Thymus (tissue), 14 donors: ENCODE measurements around the gene TCF7L1. TPM values are rescaled to one million over a fixed set of nuclear protein-coding genes. Genes with fewer than 3 reads are reported as not detected.

Source experiments
- DNase-seq, 9 donors: peaks; one replicate each; pipeline ENCODE4 v3.0.0-alpha.2; 2013; ENCODE audit warnings: low spot score in 9 of 9, low read depth in 6 of 9, missing footprints in 1 of 9
- H3K27ac ChIP-seq, 2 donors: one replicate each; pipeline ENCODE4 v1.5.1; 2013; ENCODE audit warnings: control low read depth in 1 of 2, low read depth in 1 of 2, low read length in 1 of 2, mild to moderate bottlenecking in 1 of 2, moderate library complexity in 1 of 2
- H3K27me3 ChIP-seq, 2 donors: one replicate each; pipeline ENCODE4 v1.5.1; 2013; ENCODE audit warnings: low read length in 1 of 2; ENCODE audit not compliant: control insufficient read depth in 2 of 2, insufficient read depth in 1 of 2
- H3K36me3 ChIP-seq, 2 donors: one replicate each; pipeline ENCODE4 v1.5.1; 2013; ENCODE audit warnings: low read length in 1 of 2, mild to moderate bottlenecking in 1 of 2, moderate library complexity in 1 of 2; ENCODE audit not compliant: control insufficient read depth in 2 of 2, insufficient read depth in 2 of 2
- H3K4me1 ChIP-seq, 2 donors: one replicate each; pipeline ENCODE4 v1.5.1; 2013; ENCODE audit warnings: low read length in 2 of 2; ENCODE audit not compliant: control insufficient read depth in 2 of 2, insufficient read depth in 2 of 2
- H3K4me3 ChIP-seq, 2 donors: one replicate each; pipeline ENCODE4 v1.5.1; 2013; ENCODE audit warnings: low read length in 2 of 2, control low read depth in 1 of 2, mild to moderate bottlenecking in 1 of 2
- H3K9me3 ChIP-seq, 2 donors: one replicate each; pipeline ENCODE4 v1.5.1; 2013; ENCODE audit warnings: low read length in 1 of 2, mild to moderate bottlenecking in 1 of 2; ENCODE audit not compliant: control insufficient read depth in 2 of 2, insufficient read depth in 1 of 2
- WGBS: extraction: QIAGEN DNeasy Blood & Tissue Kit; methylation state at CpG from one replicate; pipeline ENCODE4 v1.1.7; 2013; 5-methylcytosine and 5-hydroxymethylcytosine counted together
- long read RNA-seq, 10 donors: transcript quantifications; one replicate each; lab custom pipeline, GENCODE V29; 2026
- polyA plus RNA-seq: library from polyadenylated mRNA; stranded (reverse); fragments of 200-250 nt; gene quantifications from one replicate; pipeline ENCODE4 v1.2.3, GENCODE V29; 2013
- total RNA-seq: library from RNA; stranded (reverse); fragments of 120-200 nt; gene quantifications from one replicate; pipeline ENCODE4 v1.2.4, GENCODE V29; 2013
- donor health status: healthy.

TCF7L1 gene, protein sequence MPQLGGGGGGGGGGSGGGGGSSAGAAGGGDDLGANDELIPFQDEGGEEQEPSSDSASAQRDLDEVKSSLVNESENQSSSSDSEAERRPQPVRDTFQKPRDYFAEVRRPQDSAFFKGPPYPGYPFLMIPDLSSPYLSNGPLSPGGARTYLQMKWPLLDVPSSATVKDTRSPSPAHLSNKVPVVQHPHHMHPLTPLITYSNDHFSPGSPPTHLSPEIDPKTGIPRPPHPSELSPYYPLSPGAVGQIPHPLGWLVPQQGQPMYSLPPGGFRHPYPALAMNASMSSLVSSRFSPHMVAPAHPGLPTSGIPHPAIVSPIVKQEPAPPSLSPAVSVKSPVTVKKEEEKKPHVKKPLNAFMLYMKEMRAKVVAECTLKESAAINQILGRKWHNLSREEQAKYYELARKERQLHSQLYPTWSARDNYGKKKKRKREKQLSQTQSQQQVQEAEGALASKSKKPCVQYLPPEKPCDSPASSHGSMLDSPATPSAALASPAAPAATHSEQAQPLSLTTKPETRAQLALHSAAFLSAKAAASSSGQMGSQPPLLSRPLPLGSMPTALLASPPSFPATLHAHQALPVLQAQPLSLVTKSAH
- total RNA-seq (0.90 TPM), polyA plus RNA-seq (6.6 TPM)
- long read RNA-seq, donor 1, partial matches to known transcripts = 0 of 1 reads
- long read RNA-seq, donor 1, other reads (novel, unspliced or antisense) = 0 of 1 reads
- long read RNA-seq, donor 2, partial matches to known transcripts = 5 of 9 reads
- long read RNA-seq, donor 2, other reads (novel, unspliced or antisense) = 0 of 9 reads
- long read RNA-seq, donor 3, partial matches to known transcripts = 8 of 10 reads
- long read RNA-seq, donor 3, other reads (novel, unspliced or antisense) = 0 of 10 reads
- long read RNA-seq, donor 4, partial matches to known transcripts = 0 of 1 reads
- long read RNA-seq, donor 4, other reads (novel, unspliced or antisense) = 0 of 1 reads
- long read RNA-seq, donor 5 = 0 reads
- long read RNA-seq, donor 6, transcript TCF7L1-201 (12 exons, 2,968 nt) = major isoform, 5 of 5 reads
- long read RNA-seq, donor 6, partial matches to known transcripts = 0 of 5 reads
- long read RNA-seq, donor 6, other reads (novel, unspliced or antisense) = 0 of 5 reads
- long read RNA-seq, donor 7 = 0 reads
- long read RNA-seq, donor 8, partial matches to known transcripts = 0 of 1 reads
- long read RNA-seq, donor 8, other reads (novel, unspliced or antisense) = 0 of 1 reads
- long read RNA-seq, donor 9, partial matches to known transcripts = 7 of 9 reads
- long read RNA-seq, donor 9, other reads (novel, unspliced or antisense) = 0 of 9 reads
- long read RNA-seq, donor 10, partial matches to known transcripts = 6 of 7 reads
- long read RNA-seq, donor 10, other reads (novel, unspliced or antisense) = 0 of 7 reads

DNA sequence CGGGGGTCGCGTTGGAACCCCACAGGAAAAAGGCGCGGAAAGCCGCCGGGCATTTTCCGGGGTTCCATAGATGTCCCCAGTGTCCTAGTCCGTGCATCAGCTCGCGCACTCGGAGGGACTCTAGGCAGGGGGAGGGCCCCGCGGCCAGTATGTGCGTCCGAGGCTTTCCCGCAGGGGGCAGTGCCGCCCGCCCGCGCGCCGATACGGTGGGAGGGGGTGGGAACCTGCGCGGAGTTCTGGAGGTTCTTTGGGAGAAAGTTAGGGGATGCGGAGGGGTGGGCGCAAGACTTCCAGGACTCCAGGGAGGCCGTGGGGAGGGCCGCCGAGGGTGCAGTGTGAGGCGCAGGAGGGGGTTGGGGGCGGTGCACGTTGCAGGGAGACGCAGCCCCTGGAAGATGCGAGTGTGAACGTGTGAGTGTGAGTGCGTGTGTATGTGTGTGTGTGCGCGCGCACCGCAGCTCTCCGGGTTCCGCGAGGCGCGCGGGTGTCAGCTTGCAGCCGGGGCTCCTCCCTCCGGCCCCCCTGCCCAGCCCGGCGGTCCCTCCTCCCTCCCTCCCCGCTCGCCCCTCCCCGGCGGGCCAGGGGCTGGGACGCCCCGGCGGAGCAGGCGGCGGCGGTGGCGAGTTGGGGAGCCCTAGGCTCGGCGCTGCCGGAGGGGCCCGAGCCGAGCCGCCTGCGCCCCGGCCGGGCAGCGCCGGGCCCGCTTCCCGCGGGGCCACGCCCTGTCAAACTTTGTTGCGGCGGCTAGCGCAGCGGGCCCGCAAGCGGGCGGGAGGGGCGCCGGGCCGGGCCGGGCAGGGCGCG, at the start of gene TCF7L1:
Gene TCF7L1, plus strand, starts transcription at position 559 of the 804 bp plus-strand sequence. CDS start 293 bp downstream, outside the sequence.
- peak in 4 of 9 donors; percentile 12 to 40 (median 32) for DNase-seq
- H3K4me3 ChIP-seq = peak within 1 kb of the TSS; percentile 34 to 54
- peaks cover 2% of the 10 kb centered on the region in 2 donors for H3K4me1 ChIP-seq
- peak within 1 kb of the TSS in 1 of 2 donors; percentile 65 for H3K27ac ChIP-seq
- peaks cover 52 to 75% of the 10 kb centered on the region in 2 donors for H3K27me3 ChIP-seq
- 1% methylated on average over 91 of the region's 91 CpGs for WGBS
- no peaks in the 10 kb centered on the region for H3K9me3 ChIP-seq
- H3K36me3 ChIP-seq = no peaks in the 10 kb centered on the region

DNA sequence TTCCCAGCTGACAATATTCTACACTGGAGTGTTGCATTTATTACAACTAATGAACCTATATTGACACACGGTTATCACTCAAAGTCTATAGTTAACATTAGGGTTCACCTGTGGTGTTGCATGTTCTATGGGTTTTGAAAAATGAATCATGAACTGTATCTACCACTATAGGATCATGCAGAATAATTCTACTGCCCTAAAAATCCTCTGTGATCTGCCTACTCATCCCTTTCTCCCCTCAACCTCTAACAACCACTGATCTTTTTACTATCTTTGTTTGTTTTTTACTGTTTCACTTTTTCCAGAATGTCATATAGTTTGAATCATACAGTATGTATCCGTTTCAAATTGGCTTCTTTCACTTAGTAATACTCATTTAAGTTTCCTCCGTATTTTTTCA, 47.6 kb upstream of the TCF7L1 start:
- no peak for DNase-seq
- Histone ChIP-seq H3K36me3 (no peaks in the 10 kb centered on the region), H3K4me3 (no peak overlapping the region), H3K9me3 (no peaks in the 10 kb centered on the region), H3K27ac (no peak overlapping the region), H3K4me1 (no peaks in the 10 kb centered on the region), H3K27me3 (peaks cover 0 to 7% of the 10 kb centered on the region in 2 donors)
- WGBS = 93% methylated on average over 3 of the region's 3 CpGs

DNA sequence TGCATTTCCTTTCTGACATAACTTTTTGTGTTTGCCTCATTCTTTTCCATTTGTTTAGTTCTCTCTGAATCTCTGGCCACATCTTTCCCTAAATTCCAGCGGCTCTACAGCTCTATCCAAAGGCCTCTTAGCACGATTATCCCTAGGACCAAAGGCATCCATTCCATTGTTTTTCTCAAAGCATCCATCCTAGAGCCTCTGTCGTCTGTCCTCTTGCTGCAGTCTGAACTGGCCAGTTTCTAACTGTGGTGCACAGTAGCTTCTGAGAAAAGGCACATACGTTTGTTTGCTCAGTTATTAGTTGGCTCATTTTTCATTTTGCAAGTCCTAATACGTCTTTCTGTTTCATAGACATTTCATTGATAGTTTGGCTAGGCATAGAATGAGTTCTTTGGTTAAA, 45.7 kb upstream of the TCF7L1 start:
- no peak for DNase-seq
- WGBS = 90% methylated on average over 5 of the region's 5 CpGs
- H3K27me3 ChIP-seq = peaks cover 0 to 7% of the 10 kb centered on the region in 2 donors
- H3K9me3 ChIP-seq = no peaks in the 10 kb centered on the region
- H3K4me1 ChIP-seq = no peaks in the 10 kb centered on the region
- no peak overlapping the region for H3K4me3 ChIP-seq
- no peak overlapping the region for H3K27ac ChIP-seq
- H3K36me3 ChIP-seq = no peaks in the 10 kb centered on the region

DNA sequence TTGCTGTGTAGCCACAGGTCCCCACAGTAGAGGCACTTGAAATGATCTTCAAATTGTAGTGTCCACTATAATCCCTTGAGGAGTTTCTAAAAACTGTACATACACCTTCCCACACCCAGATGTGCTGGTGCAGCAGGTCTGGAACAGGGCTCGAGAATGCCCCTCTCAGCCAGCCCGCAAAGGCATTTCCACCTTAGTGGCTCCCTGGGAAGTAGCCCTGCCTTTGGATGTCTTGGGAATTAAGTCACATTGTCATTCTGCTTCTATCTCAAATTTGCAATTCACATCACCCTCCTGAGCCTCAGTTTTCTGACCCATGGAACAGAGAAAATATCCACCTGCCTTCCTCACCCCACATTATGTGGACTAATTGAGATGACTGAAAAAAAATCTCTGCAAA, 44.3 kb upstream of the TCF7L1 start:
- Histone ChIP-seq H3K4me1 (no peaks in the 10 kb centered on the region), H3K4me3 (no peak overlapping the region), H3K9me3 (no peaks in the 10 kb centered on the region), H3K27ac (no peak overlapping the region), H3K36me3 (no peaks in the 10 kb centered on the region), H3K27me3 (peaks cover 0 to 5% of the 10 kb centered on the region in 2 donors)
- 95% methylated on average over 2 of the region's 2 CpGs for WGBS
- no peak for DNase-seq

DNA sequence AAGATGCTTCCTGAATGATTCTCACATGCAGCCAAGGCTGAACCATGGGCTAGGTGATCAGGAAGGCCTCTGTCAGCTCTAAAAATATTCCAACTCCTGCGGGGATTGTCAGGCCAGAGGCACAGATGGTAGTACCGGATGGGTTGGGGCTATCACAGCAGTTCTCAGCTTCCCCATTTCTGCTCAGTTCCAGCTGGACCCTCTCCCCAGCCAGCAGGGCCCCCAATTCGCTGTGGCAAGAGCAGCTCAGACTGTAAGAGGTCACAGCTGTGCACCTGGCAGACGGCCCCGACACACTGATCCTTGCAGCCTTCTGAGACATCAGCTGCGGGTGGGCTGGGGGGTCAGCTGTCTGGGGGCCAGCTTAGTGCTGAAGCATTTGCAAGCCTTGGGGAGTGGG, 43.6 kb upstream of the TCF7L1 start:
- WGBS = 70% methylated on average over 6 of the region's 6 CpGs
- no peak for DNase-seq

DNA sequence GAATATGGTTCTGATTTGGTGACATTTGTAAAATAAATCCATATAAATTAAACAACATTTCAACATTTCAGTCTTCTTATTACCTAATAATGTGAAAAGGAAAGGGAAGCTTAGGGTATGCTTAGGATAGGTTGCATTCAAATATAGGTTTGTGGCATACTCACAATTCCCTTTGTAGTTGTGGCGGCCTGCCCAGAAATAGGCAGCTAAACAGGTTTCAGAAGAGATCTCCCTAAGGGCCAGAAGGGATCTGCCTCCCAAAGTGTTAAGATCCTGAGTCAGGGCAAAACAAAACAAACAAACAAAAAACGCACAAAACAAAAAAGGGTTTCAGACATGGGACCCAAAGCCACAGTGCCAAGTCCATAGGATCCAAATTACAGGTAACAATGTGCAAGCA, 41.4 kb upstream of the TCF7L1 start:
- Histone ChIP-seq H3K9me3 (no peaks in the 10 kb centered on the region), H3K36me3 (no peaks in the 10 kb centered on the region), H3K27me3 (peaks cover 0 to 5% of the 10 kb centered on the region in 2 donors), H3K4me1 (no peaks in the 10 kb centered on the region), H3K4me3 (no peak overlapping the region), H3K27ac (no peak overlapping the region)
- DNase-seq = no peak
- 98% methylated on average over 2 of the region's 2 CpGs for WGBS

More for the DNA sequence above, 43.6 kb upstream of the TCF7L1 start:
- Histone ChIP-seq H3K36me3 (no peaks in the 10 kb centered on the region), H3K27ac (no peak overlapping the region), H3K4me1 (no peaks in the 10 kb centered on the region), H3K27me3 (peaks cover 0 to 5% of the 10 kb centered on the region in 2 donors), H3K4me3 (no peak overlapping the region), H3K9me3 (no peaks in the 10 kb centered on the region)

DNA sequence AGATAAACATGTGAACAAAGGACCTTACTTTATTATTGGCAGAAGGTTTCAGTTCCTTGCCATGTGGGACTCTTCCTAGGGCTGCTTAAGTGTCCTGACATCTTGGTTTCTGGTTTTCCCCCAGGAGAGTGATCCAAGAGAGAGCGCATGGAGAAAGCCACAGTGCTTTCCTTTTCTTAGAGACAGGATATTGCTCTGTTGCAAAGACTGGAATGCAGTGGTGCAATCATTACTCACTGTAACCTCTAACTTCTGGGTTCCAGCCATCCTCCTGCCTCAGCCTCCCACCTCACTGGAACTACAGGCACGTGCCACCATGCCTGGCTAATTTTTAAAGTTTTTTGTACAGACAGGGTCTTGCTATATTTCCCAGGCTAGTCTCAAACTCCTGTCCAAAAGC, 38.1 kb upstream of the TCF7L1 start:
- no peaks in the 10 kb centered on the region for H3K9me3 ChIP-seq
- no peak overlapping the region for H3K4me3 ChIP-seq
- H3K27me3 ChIP-seq = no peaks in the 10 kb centered on the region
- no peaks in the 10 kb centered on the region for H3K4me1 ChIP-seq
- DNase-seq = no peak
- 87% methylated on average over 2 of the region's 2 CpGs for WGBS
- no peak overlapping the region for H3K27ac ChIP-seq
- no peaks in the 10 kb centered on the region for H3K36me3 ChIP-seq

DNA sequence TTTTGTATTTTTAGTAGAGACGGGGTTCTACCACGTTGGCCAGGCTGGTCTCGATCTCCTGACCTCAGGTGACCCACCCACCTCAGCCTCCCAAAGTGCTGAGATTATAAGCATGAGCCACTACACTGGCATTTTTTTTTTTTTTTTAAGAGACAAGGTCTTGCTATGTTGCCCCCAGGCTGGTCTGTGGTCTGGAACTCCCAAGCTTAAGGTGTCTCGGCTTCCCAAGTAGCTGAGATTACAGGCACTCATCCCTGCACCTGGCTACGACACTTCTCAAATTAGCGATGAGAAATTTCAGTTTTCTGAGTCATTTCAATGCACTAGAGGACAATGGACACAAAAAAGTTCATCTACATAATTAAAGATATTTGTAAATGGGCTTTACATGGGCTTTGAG, 36.6 kb upstream of the TCF7L1 start:
- Histone ChIP-seq H3K27ac (no peak overlapping the region), H3K4me3 (no peak overlapping the region), H3K36me3 (no peaks in the 10 kb centered on the region), H3K4me1 (no peaks in the 10 kb centered on the region), H3K27me3 (no peaks in the 10 kb centered on the region), H3K9me3 (no peaks in the 10 kb centered on the region)
- WGBS = 95% methylated on average over 6 of the region's 6 CpGs
- no peak for DNase-seq
